Measurements from ENCODE around the gene WHRN. TPM values are rescaled to one million over a fixed set of nuclear protein-coding genes. Genes with fewer than 3 reads are reported as not detected.

WHRN gene
- total RNA-seq, 1 donor from 2014 or later = 9.1 TPM

DNA sequence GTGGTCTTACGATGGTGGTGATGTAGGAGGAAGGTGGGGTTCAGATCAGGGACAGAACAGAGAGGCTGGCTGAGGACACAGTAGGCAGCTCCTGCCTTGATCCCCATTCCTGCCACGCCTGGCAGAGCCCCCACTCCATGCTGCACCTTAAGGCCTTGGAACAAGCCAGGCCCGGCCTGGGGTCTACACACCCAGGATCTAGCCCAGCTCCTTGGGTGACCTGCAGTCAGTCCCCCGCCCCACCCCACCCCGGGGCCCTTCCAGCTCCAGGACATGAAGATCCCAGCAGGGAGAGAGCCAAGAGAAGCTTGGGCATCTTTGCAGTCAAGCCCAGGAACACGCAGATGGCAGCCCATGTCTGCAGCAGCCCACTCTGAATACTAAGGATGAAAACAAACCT is 34.7 kb downstream of the WHRN start:
- Histone ChIP-seq H3K9me3 (no peaks in the 10 kb centered on the region), H3K36me3 (no peaks in the 10 kb centered on the region), H3K4me3 (no peak overlapping the region), H3K27me3 (no peaks in the 10 kb centered on the region), H3K4me1 (no peaks in the 10 kb centered on the region), H3K27ac (no peak overlapping the region)
- intact Hi-C loops (cut with DNase I) = no loop called here
- no peak for DNase-seq (ENCODE audit: extremely low spot score in 2 of 2)
- no peak for TF ChIP-seq POLR2A (IDR thresholded peaks at IDR 0.05)
- TF ChIP-seq, protein P1, sequence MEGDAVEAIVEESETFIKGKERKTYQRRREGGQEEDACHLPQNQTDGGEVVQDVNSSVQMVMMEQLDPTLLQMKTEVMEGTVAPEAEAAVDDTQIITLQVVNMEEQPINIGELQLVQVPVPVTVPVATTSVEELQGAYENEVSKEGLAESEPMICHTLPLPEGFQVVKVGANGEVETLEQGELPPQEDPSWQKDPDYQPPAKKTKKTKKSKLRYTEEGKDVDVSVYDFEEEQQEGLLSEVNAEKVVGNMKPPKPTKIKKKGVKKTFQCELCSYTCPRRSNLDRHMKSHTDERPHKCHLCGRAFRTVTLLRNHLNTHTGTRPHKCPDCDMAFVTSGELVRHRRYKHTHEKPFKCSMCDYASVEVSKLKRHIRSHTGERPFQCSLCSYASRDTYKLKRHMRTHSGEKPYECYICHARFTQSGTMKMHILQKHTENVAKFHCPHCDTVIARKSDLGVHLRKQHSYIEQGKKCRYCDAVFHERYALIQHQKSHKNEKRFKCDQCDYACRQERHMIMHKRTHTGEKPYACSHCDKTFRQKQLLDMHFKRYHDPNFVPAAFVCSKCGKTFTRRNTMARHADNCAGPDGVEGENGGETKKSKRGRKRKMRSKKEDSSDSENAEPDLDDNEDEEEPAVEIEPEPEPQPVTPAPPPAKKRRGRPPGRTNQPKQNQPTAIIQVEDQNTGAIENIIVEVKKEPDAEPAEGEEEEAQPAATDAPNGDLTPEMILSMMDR (IDR thresholded peaks at IDR 0.05) = no peak

DNA sequence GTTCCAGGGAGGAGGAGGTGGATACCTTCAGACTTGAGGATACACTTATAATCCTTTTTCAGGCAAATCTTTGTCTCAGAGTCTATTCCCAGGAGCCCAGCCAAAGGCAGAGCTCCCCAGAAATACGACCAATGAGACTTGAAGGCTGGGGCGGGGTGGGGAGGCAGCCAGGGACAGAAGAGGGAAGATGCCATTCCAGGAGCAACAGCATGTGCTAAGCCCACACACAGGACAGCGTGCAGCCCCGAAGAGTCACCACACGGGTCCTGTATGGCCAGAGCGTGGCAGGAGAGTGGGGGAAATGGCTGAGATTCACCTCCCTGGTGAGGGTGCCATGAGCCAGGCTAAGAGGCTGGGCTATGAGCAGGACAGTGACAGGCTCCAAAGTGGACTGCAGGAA is 35.2 kb downstream of the WHRN start:
- Histone ChIP-seq H3K4me3 (no peak overlapping the region), H3K36me3 (no peaks in the 10 kb centered on the region), H3K27me3 (no peaks in the 10 kb centered on the region), H3K27ac (no peak overlapping the region), H3K4me1 (no peaks in the 10 kb centered on the region), H3K9me3 (no peaks in the 10 kb centered on the region)
- no peak for DNase-seq (ENCODE audit: extremely low spot score in 2 of 2)
- intact Hi-C loops (cut with DNase I) = no loop called here
- TF ChIP-seq POLR2A (IDR thresholded peaks at IDR 0.05) (no peak), POLR2AphosphoS5 (IDR thresholded peaks at IDR 0.05; ENCODE audit: insufficient read depth in 1 of 2, low read depth in 1 of 2) (no peak)
- TF ChIP-seq, protein P1 (IDR thresholded peaks at IDR 0.05) = no peak

DNA sequence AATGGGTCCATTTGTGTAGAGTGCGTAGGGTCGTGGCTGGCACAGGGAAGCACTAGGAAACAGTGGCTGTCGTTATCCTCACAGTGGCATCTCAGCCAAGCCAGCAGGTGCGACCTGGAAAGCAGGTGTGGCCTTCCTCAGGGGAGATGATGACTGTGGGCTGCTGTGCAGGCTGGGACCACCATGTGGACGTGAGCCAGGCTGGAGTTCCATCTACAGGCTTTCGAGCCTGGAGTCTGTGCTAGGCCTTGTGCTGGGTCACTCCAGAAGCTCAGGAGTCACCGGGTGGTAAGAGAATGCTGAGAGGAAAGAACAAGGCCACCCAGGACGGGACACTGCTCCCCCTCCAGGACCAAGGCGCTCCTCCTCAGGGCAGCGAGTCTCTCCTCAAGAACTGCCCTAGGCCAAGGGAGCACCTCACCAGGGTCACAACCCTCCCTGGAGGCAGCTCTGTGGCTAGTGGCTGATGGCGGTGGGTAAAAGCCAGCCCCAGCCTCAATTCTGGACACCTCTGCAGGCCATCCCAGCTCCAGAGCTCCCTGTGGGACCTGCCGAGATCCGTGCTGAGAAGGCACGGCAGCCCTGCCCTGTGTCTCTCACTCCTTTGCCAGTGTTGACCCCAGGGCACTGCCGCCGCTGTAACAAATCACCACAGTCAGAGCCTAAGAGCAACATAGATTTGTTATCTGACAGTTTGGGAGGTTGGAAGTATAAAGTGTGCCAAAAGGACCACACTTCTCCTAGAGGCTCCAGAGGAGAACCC is 36.0 kb downstream of the WHRN start:
- TF ChIP-seq, protein P1 (IDR thresholded peaks at IDR 0.05) = no peak
- TF ChIP-seq POLR2A (IDR thresholded peaks at IDR 0.05) = no peak
- TF ChIP-seq POLR2AphosphoS5 (IDR thresholded peaks at IDR 0.05; ENCODE audit: insufficient read depth in 1 of 2, low read depth in 1 of 2) = no peak
- no peak overlapping the region for H3K27ac ChIP-seq
- H3K9me3 ChIP-seq = no peaks in the 10 kb centered on the region
- H3K27me3 ChIP-seq = no peaks in the 10 kb centered on the region
- intact Hi-C loops (cut with DNase I) = no loop called here
- no peak for DNase-seq (ENCODE audit: extremely low spot score in 2 of 2)
- H3K4me1 ChIP-seq = no peaks in the 10 kb centered on the region
- H3K4me3 ChIP-seq = no peak overlapping the region
- H3K36me3 ChIP-seq = no peaks in the 10 kb centered on the region

DNA sequence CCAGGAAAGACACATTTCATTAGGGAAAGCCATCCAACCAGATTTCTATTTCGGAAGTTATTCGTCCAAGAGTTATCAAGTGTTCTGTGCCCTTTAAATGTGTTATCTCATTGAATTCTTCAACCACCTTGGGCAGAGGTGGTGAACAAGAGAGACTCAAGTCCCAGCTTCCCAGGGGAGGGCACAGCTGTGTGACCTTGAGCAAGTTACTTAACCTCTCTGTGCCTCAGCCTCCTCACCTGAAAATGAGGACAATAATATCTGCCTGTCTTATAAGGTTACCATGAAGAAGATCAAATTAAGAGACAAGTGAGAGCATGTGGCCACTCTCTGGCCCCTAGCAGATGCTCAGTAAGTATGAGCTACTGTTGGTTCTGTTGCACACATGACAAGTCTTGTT is 37.4 kb downstream of the WHRN start:
- intact Hi-C loops (cut with DNase I) = no loop called here
- H3K4me3 ChIP-seq = no peak overlapping the region
- DNase-seq (ENCODE audit: extremely low spot score in 2 of 2) = no peak
- no peaks in the 10 kb centered on the region for H3K9me3 ChIP-seq
- no peaks in the 10 kb centered on the region for H3K36me3 ChIP-seq
- no peaks in the 10 kb centered on the region for H3K27me3 ChIP-seq
- no peaks in the 10 kb centered on the region for H3K4me1 ChIP-seq
- no peak overlapping the region for H3K27ac ChIP-seq
- TF ChIP-seq, protein P1 (IDR thresholded peaks at IDR 0.05) = no peak

DNA sequence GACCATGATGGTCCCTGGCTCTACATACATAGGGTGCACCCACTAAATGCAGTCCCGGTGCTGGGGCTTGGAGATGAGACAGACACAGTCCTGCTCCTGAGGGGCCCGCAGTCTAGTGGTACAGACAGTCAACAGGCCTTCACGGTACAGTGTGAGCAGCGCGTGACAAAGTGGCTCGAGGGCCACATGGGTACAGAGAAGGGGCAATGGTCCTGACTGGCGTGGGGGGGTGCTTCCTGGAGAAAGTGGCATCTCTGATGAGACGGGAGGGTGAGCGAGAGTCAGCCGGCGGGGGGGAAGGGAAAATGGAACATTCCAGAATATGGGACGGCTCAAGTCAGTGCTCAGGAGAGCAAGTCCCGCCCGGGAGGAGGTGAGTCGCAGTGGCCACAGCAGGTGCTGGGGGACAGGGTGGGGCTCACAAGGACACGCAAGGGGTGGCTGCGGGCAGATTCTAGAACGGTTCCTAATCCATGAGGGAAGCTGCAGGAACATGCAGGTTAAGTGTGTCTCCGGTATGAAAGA is 38.0 kb downstream of the WHRN start:
- H3K27me3 ChIP-seq = no peaks in the 10 kb centered on the region
- no peak for DNase-seq (ENCODE audit: extremely low spot score in 2 of 2)
- no peaks in the 10 kb centered on the region for H3K36me3 ChIP-seq
- TF ChIP-seq POLR2AphosphoS5 (IDR thresholded peaks at IDR 0.05; ENCODE audit: insufficient read depth in 1 of 2, low read depth in 1 of 2) (no peak), POLR2A (IDR thresholded peaks at IDR 0.05) (no peak)
- TF ChIP-seq, protein P1 (IDR thresholded peaks at IDR 0.05) = no peak
- H3K27ac ChIP-seq = no peak overlapping the region
- intact Hi-C loops (cut with DNase I) = no loop called here
- H3K9me3 ChIP-seq = no peaks in the 10 kb centered on the region
- no peaks in the 10 kb centered on the region for H3K4me1 ChIP-seq
- no peak overlapping the region for H3K4me3 ChIP-seq
